Vagina (tissue), 2 donors: Measurements from ENCODE around the gene TTLL9. TPM values are rescaled to one million over a fixed set of nuclear protein-coding genes. Genes with fewer than 3 reads are reported as not detected.

Source experiments
- DNase-seq, 2 donors: peaks; one replicate each; pipeline ENCODE4 v3.0.0-alpha.2; 2017; ENCODE audit errors: extremely low spot score in 2 of 2
- H3K27ac ChIP-seq: fragments of 200-600 bp; sonication (generic); one replicate; pipeline ENCODE4 v1.5.1; 2019
- H3K27me3 ChIP-seq: fragments of 200-600 bp; sonication (generic); one replicate; pipeline ENCODE4 v1.5.1; 2019
- H3K36me3 ChIP-seq, 2 donors: fragments of 200-600 bp; sonication (generic); one replicate each; pipeline ENCODE4 v1.5.1; 2017 to 2019
- H3K4me1 ChIP-seq: fragments of 200-600 bp; sonication (generic); one replicate; pipeline ENCODE4 v1.5.1; 2019
- H3K4me3 ChIP-seq, 2 donors: fragments of 200-600 bp; sonication (generic); 1 replicate in 1 of 2; 2 replicates in 1 of 2; pipeline ENCODE4 v1.5.1; 2016 to 2019
- H3K9me3 ChIP-seq: fragments of 200-600 bp; sonication (generic); one replicate; pipeline ENCODE4 v1.5.1; 2019
- POLR2A ChIP-seq, 2 donors: fragments of 450-650 bp; IDR thresholded peaks; one replicate each; pipeline ENCODE4 v1.6.1; 2017; ENCODE audit warnings: antibody characterized with exemption in 2 of 2, mild to moderate bottlenecking in 2 of 2, moderate library complexity in 2 of 2
- POLR2AphosphoS5 ChIP-seq, 2 donors: sonication (generic); formaldehyde crosslinking; IDR thresholded peaks; one replicate each; pipeline ENCODE4 v1.9.0; 2017; ENCODE audit warnings: antibody characterized with exemption in 2 of 2, mild to moderate bottlenecking in 2 of 2, low read depth in 1 of 2; ENCODE audit not compliant: insufficient read depth in 1 of 2
- intact Hi-C: fragments of 100-400 bp; cut with DNase I; formaldehyde crosslinking; loops from one replicate; pipeline ENCODE4 v1.15.1; 2023
- total RNA-seq: library from RNA; depleted of rRNA; stranded (reverse); fragments of >200 nt; gene quantifications from one replicate; pipeline ENCODE4 v1.2.3, GENCODE V29; 2016
- TF ChIP-seq, protein P1 (sequence below), 3 experiments: fragments of 450-650 bp in 2 of 3; fragments of 200-600 bp in 1 of 3; sonication (generic) in 1 of 3; IDR thresholded peaks; one replicate each; pipeline ENCODE4 v1.5.1; 2017 to 2019; ENCODE audit warnings: antibody characterized with exemption in 3 of 3, mild to moderate bottlenecking in 2 of 3, moderate library complexity in 2 of 3

Gene TTLL9
- total RNA-seq, 1 donor from 2014 or later = not detected

DNA sequence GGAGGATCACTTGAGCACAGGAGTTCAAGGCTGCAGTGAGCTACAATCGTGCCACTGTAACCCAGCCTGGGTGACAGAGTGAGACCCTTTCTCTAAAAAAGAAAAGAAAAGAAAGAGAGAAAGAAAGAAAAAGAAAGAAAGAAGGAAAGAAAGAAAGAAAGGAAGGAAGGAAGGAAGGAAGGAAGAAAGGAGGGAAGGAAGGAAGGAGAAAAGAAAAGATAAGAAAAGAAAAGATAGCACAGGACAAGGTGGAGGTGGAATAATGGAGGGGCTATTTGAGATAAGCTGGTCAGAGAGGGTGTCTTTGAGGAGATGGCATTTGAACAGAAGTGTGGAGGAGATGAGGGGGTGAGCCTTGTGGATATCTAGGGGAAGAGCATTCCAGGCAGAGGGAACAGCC lies 84.1 kb downstream of the TTLL9 start:
- Histone ChIP-seq H3K4me1 (peaks cover 20% of the 10 kb centered on the region), H3K9me3 (no peaks in the 10 kb centered on the region), H3K4me3 (no peak overlapping the region), H3K36me3 (peaks cover 0 to under 1% of the 10 kb centered on the region in 2 donors), H3K27me3 (no peaks in the 10 kb centered on the region), H3K27ac (no peak overlapping the region)
- intact Hi-C loops = loop anchor here (5.0 kb wide), 2 partner anchors 102 to 117 kb away; no protein-coding TSS in a partner anchor
- TF ChIP-seq, protein P1, sequence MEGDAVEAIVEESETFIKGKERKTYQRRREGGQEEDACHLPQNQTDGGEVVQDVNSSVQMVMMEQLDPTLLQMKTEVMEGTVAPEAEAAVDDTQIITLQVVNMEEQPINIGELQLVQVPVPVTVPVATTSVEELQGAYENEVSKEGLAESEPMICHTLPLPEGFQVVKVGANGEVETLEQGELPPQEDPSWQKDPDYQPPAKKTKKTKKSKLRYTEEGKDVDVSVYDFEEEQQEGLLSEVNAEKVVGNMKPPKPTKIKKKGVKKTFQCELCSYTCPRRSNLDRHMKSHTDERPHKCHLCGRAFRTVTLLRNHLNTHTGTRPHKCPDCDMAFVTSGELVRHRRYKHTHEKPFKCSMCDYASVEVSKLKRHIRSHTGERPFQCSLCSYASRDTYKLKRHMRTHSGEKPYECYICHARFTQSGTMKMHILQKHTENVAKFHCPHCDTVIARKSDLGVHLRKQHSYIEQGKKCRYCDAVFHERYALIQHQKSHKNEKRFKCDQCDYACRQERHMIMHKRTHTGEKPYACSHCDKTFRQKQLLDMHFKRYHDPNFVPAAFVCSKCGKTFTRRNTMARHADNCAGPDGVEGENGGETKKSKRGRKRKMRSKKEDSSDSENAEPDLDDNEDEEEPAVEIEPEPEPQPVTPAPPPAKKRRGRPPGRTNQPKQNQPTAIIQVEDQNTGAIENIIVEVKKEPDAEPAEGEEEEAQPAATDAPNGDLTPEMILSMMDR (IDR thresholded peaks at IDR 0.05) = no peak
- no peak for TF ChIP-seq POLR2AphosphoS5 (IDR thresholded peaks at IDR 0.05; ENCODE audit: insufficient read depth in 1 of 2, low read depth in 1 of 2)
- no peak for TF ChIP-seq POLR2A (IDR thresholded peaks at IDR 0.05)
- DNase-seq = no peak

DNA sequence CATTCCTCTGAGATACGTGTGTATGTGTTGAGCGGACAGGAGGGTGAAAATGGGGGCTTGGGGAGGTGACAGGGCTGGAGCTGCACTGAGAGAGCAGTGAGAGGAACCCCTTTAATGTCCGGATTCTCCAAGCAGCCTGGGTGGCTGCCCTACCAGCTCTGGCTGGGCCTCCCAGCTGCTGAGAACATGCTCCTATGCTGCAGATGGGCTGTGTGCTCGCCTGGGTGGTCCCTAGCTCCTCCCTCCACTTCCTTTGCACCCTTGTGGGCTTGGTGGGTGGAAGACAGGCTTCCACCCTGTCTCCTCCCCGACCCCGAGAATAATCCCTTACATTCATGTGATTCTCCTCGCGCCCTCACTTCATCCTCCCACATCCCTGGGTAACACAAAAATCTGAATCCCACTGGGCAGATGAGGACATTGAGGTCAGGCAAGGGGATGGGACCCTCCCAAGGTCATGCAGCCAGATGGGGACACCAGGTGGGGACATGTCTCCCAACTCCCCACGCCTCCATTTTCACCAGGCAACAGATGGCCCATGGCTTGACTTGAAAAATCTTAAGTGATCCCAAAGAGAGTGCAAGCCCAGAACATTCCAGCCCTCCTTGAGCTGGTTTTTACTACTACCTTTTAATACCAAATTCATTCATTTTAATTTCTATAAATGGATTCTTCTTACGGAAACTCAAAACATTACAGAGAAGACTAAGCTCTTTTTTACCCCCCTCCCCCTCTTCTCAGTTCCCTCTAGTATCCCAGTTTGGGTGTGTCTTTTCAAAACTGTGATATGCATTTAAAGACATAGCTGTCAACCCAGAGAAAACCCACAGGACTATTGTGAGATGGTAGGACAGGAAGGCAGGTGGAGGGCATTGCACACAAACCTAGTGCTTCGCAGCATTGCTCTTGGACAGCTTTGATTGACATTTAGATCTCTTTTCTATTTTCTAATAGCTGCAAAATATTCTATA lies 86.4 kb downstream of the TTLL9 start:
- no peak for TF ChIP-seq POLR2AphosphoS5 (IDR thresholded peaks at IDR 0.05; ENCODE audit: insufficient read depth in 1 of 2, low read depth in 1 of 2)
- Histone ChIP-seq H3K27ac (no peak overlapping the region), H3K27me3 (no peaks in the 10 kb centered on the region), H3K4me1 (no peaks in the 10 kb centered on the region), H3K9me3 (no peaks in the 10 kb centered on the region), H3K36me3 (no peaks in the 10 kb centered on the region), H3K4me3 (no peak overlapping the region)
- DNase-seq = no peak
- intact Hi-C loops = no loop called here

DNA sequence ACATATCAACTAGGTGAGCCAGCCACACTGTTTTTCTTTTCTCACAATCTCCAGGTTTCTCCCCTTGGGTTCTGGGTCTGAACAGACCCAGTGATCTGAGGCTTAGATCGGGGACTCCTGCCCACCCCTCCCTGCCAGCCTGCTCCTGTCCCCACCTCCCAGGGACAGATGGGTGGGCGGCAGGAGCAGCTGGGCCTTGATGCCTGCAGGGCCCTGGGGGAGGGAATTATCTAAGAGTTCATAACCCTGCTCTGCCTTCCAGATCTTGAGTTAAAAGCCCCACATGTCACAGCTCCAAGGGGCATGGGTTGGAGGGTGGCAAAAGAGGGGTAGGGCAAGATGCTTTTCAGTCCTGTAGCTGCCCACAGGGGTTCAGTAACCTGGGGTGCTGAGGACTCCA lies 92.3 kb downstream of the TTLL9 start:
- intact Hi-C loops = no loop called here
- no peaks in the 10 kb centered on the region for H3K36me3 ChIP-seq
- H3K27ac ChIP-seq = no peak overlapping the region
- H3K4me3 ChIP-seq = no peak overlapping the region
- no peaks in the 10 kb centered on the region for H3K9me3 ChIP-seq
- TF ChIP-seq, protein P1 (IDR thresholded peaks at IDR 0.05) = no peak
- TF ChIP-seq POLR2AphosphoS5 (IDR thresholded peaks at IDR 0.05; ENCODE audit: insufficient read depth in 1 of 2, low read depth in 1 of 2) = no peak
- no peak for TF ChIP-seq POLR2A (IDR thresholded peaks at IDR 0.05)
- no peak for DNase-seq
- H3K4me1 ChIP-seq = peaks cover 3% of the 10 kb centered on the region
- H3K27me3 ChIP-seq = no peaks in the 10 kb centered on the region

DNA sequence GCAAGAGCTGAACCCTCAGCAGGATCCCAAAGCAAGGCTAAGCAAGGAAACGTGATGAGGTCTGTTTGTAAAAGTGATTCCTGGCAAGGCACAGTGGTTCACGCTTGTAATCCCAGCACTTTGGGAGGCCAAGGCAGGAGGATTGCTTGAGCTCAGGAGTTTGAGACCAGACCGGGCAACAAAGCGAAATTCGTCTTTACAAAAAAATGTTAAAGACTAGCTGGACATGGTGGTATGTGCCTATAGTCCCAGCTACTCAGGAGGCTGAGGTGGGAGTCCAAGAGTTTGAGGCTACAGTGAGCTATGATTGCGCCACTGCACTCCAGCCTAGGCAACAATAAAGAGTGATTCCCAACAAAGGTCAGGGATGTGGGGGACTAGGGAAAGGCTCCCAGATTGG lies 93.5 kb downstream of the TTLL9 start:
- Histone ChIP-seq H3K27me3 (no peaks in the 10 kb centered on the region), H3K4me3 (no peak overlapping the region), H3K36me3 (no peaks in the 10 kb centered on the region), H3K27ac (no peak overlapping the region), H3K9me3 (no peaks in the 10 kb centered on the region), H3K4me1 (peaks cover 5% of the 10 kb centered on the region)
- DNase-seq = no peak
- intact Hi-C loops = no loop called here
- TF ChIP-seq, protein P1 (IDR thresholded peaks at IDR 0.05) = no peak
- TF ChIP-seq POLR2AphosphoS5 (IDR thresholded peaks at IDR 0.05; ENCODE audit: insufficient read depth in 1 of 2, low read depth in 1 of 2) (no peak), POLR2A (IDR thresholded peaks at IDR 0.05) (no peak)

DNA sequence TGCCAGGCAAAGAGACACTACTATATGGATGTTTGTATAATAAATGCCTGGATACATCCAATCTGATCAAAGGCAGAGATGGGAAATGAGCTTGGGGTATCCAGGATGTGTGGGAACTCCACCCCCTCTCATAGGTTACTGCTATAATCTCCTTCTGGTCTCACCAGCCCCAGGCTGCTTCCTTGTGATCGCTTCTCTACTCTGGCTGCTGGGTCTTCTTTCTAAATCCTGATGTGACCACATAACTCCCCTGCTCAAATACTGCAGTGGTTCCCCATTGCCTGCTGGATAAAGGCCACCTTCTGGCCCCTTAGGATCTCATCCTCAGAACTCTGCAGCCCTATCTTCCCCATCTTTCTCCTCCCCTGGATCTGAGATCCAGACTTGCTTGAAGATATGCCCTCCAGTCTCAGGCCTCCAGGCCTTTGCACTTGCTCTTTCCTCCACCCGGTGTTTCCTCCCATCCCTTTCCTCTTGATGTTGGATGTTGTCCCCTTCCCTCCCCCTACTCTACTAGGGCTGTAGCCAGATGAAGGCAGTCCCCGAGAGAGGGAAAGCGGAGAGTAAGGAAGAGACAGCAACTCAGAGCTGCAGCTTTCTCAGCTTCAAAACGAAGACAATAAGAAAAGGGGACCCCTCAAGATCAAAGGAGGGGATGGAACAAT lies 96.7 kb downstream of the TTLL9 start:
- peaks cover 5% of the 10 kb centered on the region for H3K4me1 ChIP-seq
- intact Hi-C loops = no loop called here
- no peak for DNase-seq
- H3K27ac ChIP-seq = no peak overlapping the region
- TF ChIP-seq, protein P1 (IDR thresholded peaks at IDR 0.05) = no peak
- TF ChIP-seq POLR2AphosphoS5 (IDR thresholded peaks at IDR 0.05; ENCODE audit: insufficient read depth in 1 of 2, low read depth in 1 of 2) (no peak), POLR2A (IDR thresholded peaks at IDR 0.05) (no peak)
- no peaks in the 10 kb centered on the region for H3K27me3 ChIP-seq
- H3K36me3 ChIP-seq = no peaks in the 10 kb centered on the region
- H3K4me3 ChIP-seq = no peak overlapping the region
- no peaks in the 10 kb centered on the region for H3K9me3 ChIP-seq
